NCI-H128 (cell line): ENCODE data around the gene HSP90AA1.
A peak's percentile ranks its signal among the peaks of the same experiment; 100 is the strongest.
"Not testable (repeated sequence)": the region's sequence is repeated elsewhere in the genome, so short reads cannot be mapped to it uniquely, and the experiment has no call there.

Source experiments
- DNase-seq: peaks from one replicate; lab custom pipeline; 2025; ENCODE audit not compliant: unreplicated experiment; lab: John Stamatoyannopoulos, UW

HSP90AA1 gene

DNA sequence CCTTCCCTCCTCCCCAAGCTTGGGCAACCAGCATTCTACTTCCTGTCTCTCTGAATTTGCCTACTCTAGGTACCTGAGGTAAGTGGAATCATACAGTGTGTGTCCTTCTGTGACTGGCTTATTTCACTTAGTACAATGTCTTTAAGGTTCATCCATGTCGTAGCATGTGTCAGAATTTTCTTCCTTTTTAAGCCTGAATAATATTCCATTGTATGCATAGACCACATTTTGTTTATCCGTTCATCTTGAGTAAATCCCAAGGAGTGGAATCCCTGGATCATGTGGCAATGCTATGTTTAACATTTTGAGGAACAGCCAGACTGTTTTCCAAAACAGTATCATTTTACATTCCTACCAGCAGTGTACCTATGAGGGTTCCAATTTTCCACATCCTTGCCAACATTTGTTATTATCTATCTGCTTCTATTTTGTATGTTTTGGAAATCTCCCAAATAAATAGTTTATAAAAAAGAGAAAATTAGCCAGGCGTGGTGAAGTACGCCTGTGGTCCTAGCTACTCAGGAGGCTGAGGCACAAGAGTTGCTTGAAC lies 12.4 kb downstream of the HSP90AA1 start:
- DNase-seq = no peak

DNA sequence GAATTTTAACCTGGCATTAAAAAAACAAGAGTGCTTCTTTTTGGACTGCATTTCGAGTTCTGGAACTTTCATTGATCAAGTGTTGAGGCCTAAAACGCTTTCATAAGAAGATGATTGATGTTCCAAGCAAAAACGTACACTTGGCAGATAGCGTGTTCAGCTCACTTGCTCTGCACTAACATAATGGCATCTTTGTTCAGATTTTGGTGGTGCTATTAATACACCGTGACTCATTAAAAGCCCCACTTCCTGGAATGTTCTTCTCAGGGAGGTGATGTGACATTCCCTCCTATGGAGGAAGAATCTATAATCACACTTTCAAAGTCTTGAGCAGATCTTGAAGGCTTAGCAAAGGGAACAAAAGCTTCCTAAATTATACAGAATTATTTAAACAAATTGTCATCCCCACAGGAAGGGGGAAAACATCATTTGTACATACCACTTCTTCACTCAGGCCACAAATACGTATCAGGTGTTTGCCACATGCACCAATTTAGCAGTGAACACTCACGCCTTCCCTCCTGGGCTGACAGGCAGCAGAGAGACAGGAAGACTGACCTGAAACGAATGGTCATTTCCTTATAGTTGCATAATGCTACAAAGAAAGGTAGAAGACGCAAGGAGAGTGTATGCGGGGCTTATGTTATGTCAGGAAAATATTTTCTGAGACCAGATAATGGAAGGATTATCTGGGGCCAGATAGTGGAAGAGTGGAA lies 15.4 kb downstream of the HSP90AA1 start:
- no peak for DNase-seq

DNA sequence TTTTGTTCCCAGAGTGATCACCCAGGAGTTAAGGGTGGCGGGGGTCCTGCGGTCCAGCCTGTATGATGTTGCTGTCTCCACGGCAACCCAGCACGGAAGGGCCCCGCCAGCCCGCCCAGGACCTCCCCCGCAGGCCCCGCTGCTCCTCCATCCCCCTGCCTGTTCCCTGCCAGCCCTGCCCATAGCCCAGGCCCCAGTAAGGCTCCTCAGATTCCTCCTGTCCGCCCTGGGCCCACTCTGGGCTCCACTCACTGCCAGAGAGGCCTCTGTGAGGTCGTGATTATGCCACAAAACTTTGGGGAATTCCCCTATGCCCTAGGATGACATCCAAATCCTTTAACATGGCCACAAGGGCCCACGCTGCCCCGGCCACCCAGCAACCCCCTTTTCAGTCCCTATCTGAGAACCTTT lies 20.8 kb downstream of the HSP90AA1 start:
- no peak for DNase-seq

DNA sequence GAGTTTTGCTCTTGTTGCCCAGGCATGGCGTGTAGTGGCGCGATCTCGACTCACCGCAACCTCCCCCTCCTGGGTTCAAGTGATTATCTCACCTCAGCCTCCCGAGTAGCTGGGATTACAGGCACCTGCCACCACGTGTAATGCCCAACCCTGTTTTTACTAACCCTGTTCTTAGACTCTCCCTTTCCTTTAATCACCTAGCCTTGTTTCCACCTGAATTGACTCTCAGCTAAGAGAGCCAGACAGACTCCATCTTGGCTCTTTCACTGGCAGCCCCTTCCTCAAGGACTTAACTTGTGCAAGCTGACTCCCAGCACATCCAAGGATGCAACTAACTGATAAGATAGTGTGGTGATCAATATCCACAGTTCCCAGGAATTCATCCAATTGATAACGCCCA lies 22.3 kb downstream of the HSP90AA1 start:
- not testable (repeated sequence) for DNase-seq

DNA sequence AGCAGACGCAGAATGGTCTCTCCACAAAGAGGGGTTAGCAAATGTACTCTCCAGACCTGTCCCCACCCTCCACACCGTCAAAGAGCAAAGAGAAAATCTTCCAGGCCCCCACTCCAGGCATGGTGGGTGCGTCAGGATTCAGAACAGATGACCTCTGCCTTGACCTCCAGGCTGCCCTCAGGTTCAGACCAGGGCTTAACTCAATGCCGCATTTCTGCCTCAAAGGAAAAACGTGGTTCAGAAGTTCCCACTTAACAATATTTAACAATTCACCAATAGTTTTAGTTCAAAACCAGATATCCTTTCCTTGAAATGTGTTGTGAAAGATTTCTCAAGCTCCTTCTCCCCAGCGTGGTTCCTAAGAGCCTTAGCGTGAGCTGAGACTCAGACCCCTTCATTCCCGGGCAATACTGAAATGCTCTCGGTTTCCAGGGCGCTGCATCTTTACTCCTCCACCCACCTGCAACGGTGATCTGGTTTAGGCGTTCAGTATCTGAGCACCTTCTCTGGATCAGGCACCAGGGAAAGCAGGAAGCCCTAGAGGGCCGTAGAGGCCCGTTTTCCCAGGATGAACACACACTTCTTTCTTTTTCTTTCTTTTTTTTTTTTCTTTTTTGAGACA lies 22.9 kb downstream of the HSP90AA1 start:
- no peak for DNase-seq

DNA sequence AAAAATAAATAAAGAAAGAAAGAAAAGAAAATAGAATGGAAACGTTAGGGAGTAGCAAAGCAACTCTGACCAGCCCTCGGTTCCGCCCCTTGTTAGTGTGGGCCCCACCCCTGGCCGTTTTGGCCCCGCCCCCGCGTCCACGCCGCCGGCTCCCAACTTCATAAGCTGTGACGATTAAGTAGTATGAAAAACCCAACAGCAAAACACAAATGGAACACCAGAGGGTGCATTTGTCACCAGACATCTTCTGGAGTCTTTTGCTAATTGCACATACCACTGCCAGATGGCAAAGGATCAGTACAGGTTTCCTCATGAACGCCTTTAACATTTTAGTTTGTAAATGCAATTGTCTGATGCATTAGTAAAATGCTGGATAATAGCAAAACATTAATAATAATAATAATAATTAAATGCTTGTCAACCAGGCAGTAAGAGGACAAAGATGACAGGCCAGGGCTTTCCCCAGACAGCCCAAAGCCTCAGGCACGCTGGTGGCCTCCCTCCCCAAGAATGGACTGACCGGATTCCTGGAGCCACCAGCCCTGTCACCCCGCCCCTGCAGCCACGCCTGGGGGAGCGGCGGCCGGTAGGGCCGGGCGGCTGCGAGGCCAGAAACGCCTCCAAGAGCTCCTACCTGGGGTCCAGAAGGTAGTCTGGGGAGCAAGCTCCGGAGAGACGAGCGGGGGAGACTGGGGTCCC lies 23.6 kb downstream of the HSP90AA1 start:
- DNase-seq = peak; percentile 35

DNA sequence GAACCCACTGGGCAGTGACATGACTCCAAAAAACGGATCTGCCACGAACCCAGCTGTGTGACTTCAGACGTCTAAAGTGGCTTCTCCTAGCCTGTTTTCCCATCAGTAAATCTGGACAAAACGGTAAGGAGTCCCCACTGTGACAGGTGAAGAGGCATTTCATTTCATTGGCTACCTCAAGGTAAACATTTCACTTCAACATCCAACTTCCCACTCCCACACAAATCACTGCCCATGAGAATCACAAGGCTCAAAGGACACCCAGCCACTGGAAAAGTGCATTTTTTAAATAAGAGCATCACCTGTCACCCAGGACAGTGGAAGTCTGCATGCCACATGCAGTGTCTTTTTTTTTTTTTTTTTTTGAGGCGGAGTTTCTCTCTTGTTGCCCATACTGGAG lies 27.9 kb downstream of the HSP90AA1 start:
- no peak for DNase-seq

DNA sequence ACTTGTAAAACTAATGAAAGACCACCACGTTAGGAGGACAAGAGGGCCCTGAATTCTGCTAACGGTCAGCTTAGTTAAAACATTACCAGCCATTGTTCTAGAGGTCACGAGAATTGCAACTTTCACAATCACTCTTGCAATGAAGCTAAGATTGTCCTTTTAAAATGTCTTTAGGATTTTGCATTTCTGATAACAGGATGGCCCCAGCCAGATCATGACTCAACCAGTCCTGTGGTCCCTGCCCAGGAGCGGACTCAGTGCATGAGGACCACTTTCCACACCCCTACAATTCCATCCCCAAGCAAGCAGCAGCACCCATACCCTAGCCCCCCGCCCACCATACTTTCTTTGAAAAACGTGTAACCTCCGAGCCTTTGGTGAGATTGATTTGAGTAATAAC lies 28.7 kb downstream of the HSP90AA1 start:
- DNase-seq = no peak

DNA sequence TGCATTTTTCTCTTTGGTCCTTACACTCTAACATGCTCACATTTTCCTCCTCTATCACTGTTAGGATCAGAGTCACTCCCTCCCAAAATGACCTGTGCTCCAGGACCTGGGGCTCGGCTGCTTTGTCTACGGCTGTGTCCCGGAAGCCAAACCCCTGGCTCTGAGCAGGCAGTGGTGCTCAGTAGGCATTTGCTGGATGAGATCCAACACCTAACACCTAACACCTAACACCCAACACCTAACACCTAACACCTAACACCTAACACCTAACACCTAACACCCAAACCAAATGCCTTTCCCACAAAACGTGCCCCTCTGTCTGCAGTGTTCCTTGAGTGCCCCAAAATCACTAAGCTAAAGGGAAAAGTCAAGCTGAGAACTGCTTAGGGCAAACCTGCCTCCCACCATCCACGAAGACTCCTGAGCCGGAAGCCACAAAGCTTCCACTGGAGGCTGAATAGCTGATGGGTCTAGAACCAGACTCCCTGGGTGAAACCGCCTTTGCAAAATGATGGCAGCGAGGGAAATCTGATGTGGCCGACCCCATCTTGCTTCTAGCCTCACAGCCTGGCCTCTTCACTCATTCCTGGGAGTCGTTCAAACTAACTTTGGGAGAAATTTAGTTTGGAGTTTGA lies 29.2 kb downstream of the HSP90AA1 start:
- no peak for DNase-seq

DNA sequence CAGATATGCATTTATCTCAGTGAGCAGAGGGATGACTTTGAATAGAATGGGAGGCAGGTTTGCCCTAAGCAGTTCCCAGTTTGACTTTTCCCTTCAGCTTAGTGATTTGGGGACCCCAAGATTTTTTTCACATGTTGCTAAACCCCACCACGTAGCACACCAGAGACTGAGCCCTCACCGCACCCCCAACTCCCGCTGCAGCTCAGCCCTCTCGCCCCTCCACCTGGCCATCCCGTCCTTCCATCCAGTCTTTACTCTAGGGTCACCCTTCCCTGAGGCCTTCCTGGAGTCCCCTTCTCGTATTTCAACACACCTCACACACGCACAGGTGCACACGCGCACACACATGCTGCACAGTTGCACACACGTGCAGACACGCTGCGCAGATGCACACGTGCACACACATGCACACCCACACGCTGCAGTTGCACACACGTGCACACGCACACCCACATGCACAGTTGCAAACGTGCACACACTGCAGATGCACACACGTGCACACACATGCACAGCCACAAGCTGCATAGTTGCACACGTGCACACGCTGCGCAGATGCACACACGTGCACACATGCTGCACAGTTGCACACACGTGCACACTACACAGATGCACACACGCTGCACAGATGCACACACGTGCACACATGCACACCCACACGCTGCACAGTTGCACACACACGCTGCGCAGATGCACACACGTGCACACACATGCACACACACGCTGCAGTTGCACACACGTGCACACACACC lies 30.0 kb downstream of the HSP90AA1 start:
- no peak for DNase-seq

DNA sequence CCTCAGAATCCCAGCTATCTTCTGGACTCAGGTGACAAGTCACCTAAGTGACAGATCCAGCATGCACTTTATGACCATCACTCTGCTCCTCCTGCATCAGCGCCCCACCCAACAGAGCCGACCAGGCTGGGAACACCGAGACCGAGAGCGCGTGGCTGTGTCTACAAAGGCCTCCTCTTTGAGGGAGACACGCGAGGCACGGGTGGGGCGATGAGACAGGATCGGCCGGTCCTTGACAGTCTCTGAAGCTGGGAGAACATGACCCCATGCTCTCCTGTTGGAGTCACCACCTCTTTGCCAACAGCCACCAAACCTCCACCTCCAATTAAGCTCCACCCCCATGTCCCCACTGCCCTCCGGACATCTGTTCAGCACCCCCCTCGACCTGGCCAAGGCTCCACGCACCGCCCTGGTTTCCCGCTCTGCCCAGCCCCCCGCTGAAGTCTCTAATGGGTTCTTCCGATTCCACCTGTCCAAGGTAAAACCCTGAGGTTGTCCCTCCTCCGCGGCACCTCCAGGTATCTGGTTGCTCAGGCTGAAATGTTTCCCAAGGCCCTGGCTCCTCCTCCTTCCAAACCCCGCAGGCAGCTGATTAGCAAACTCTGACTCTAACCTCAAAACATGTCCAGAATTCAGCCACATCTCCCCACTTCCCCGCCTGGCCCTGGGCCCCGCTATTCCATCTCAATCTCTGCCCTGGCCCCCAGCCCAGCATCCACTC lies 31.5 kb downstream of the HSP90AA1 start:
- DNase-seq = no peak

DNA sequence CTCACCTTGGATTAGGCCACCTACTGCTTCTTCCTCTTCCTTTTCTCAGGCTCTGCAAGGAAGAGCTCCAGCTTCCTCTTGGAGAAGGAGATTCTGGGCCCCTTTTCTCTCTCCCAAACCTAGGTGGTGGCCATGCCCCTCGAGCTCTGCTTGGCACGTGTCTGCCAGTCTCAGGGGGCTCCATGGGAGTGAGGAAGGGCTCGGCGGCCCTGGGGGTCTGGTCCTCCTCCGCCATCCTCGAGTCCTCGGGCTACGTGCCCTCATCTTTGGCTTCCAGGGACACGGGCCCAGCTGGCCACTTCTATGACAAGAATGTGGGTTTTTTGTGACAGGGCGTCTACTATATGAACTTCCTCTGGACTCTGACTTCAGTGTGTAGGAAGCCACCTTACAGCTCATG lies 34.3 kb downstream of the HSP90AA1 start:
- no peak for DNase-seq

DNA sequence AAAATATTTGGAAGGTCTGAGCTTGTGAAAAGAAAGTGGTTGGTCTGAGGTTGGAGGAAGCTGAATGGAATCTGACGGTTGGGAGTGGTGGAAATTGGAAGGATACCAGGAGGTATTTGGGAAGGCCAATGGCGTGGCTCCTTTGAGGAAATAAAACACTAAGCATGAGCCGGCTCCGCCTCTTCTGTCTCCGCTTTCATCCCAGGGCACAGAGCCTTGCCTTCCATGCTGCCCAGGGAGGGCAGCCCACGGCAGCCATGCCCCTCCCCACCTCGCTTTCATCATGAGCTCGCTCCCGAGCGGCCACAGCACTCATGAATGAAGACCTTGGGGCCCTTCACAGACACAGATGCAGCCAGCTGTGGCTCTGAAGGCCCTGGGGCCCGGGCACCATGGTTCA lies 36.2 kb downstream of the HSP90AA1 start:
- no peak for DNase-seq

DNA sequence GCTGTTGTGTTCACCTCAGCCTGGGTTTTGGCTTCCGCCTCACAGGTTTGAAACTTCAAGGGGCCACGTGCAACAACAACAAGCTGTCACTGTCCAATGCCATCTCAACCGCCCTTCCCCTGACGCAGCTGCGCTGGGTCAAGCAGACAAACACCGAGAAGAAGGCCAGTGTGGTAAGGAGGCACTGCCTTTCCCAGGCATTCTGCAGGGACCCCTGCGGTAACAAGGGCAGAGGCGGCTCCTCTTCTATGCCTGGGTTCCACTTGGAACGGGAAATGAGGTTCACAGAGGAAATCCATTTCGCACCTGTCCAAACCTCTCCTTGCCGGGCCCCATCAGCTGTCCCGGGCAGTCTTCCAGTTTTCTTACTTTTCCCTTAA lies 36.8 kb downstream of the HSP90AA1 start:
- no peak for DNase-seq

DNA sequence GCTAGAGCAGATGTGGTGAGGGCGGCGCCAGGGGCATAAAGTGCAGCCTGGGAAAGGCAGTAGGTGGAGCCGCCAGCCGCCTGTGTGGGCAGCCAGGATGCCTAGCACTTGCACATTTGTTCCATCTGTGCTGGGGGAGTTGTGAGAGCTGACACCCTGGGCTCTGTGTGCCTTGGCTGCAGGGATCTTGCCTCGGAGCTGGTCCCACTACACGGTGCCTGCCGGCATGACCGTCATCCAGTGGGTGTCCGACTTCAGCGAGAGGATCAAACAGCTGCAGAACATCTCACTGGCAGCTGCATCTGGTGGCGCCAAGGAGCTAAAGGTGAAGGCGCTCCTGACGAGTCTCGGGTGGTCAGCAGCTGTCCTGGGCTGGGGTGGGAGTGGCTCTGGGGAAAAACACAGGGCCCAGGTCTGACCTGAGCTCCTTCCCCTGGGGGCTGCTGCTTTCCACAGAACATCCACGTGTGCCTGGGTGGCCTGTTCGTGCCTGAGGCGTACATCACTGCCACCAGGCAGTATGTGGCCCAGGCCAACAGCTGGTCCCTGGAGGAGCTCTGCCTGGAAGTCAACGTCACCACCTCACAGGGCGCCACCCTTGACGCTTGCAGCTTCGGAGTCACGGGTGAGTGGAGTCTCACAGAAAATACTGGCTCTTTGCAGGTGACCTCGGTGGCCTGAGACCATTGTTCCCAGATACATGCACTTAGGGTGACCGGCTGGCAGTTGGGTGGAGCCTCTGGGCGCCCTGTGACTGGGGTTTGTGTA lies 37.4 kb downstream of the HSP90AA1 start:
- DNase-seq = no peak

DNA sequence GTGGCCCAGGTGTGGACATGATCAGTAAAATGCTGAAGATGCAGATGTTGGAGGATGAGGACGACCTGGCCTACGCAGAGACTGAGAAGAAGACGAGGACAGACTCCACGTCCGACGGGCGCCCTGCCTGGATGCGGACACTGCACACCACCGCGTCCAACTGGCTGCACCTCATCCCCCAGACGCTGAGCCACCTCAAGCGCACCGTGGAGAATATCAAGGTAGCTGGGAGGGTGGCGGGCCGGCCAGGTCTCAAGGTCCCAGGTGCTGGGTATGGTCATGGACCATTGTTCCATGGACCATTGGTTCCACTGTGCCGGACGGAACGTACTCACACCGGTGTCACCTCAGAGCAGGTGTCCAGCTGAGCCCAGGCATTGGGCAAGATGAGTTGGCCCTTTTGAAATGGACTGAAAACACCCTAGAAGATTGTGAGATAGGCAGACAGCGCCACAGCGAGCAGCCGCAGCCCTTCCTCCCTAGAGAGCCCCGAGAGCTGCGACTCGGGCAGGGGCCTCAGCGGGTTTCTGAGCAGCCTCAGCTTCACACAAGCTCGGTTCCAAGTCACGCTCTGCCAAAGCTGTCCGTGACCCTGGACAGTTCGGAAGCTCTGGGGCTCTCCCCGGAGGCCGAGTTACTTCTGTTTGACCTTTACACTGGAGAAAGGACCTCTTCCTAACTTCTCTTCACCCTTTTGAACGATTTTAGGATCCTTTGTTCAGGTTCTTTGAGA lies 38.9 kb downstream of the HSP90AA1 start:
- DNase-seq = no peak

DNA sequence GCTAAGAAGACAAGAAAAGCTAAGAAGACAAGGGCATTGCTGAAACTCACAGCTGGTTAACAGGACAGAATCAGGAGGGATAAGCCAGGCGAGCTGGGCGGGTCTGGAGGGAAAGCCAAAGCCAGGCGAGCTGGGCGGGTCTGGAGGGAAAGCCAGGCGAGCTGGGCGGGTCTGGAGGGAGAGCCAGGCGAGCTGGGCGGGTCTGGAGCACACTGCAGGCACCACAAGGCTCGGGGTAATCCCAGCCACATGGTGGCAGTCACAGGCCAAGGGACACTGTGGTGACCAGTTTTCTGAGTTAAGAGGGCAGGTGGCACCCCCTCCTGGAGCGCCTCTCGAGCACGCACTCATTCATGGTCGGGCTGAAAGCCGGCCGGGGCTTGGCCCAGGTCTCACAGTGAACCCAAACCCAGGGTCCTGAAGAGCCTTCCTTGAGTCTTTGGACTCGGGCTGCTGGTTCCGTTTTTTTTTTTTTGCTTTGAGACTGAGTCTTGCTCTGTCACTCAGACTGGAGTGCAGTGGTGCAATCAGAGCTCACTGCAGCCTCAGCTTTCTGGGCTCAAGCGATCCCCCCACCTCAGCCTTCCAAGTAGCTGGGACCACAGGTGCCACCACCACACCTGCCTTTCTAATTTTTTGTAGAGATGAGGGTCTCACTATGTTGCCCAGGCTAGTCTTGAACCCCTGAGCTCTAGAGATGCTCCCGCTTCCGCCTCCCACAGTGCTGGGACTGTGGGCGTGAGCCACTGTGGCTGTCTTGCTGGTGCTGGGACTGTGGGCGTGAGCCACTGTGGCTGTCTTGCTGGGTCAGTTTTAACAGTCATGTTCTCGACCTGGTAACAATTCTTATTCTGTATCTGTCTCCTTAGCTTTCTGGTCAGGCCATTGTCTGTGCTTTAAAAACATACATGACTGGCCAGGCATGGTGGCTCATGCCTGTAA lies 40.2 kb downstream of the HSP90AA1 start:
- DNase-seq = peak; percentile 57

DNA sequence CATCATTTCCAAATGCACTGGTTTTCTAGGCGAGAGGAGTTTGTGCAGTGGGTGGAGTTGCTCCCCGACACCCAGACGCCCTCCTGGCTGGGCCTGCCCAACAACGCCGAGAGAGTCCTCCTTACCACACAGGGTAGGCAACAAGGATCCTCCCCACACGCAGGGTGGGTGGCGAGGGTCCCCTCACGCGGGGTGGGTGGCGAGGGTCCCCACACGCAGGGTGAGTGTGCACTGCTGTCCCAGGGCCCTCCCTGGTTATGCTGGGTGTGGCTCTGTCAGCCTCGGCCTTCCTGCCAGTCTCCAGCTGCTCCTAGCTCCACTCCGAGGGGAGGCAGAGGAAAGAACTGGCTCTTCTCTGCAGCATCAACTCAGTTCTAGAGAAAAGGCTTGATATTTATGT lies 42.3 kb downstream of the HSP90AA1 start:
- no peak for DNase-seq
